Hepatocyte (in vitro differentiated cells): ENCODE data around the gene MZF1. TPM values are rescaled to one million over a fixed set of nuclear protein-coding genes. Genes with fewer than 3 reads are reported as not detected.

Experiments
- DNase-seq: peaks from one replicate; pipeline ENCODE4 v3.0.0-alpha.2; 2016; ENCODE audit warnings: low spot score
- H2AFZ ChIP-seq: fragments of 200-600 bp; sonication (generic); 2 replicates; pipeline ENCODE4 v1.6.0; 2016; ENCODE audit warnings: antibody characterized with exemption, mild to moderate bottlenecking
- H3K27ac ChIP-seq: fragments of 200-600 bp; sonication (generic); 2 replicates; pipeline ENCODE4 v1.5.1; 2016; ENCODE audit warnings: mild to moderate bottlenecking
- H3K27me3 ChIP-seq: fragments of 200-600 bp; sonication (generic); 2 replicates; pipeline ENCODE4 v1.6.1; 2016
- H3K36me3 ChIP-seq: fragments of 200-600 bp; sonication (generic); replicated peaks from 2 replicates; pipeline ENCODE4 v1.5.1; 2016; ENCODE audit warnings: low read depth; ENCODE audit not compliant: insufficient read depth
- H3K4me1 ChIP-seq: fragments of 200-600 bp; sonication (generic); 2 replicates; pipeline ENCODE4 v1.5.1; 2016; ENCODE audit warnings: mild to moderate bottlenecking, moderate library complexity; ENCODE audit not compliant: insufficient read depth
- H3K4me2 ChIP-seq: fragments of 200-600 bp; sonication (generic); 2 replicates; pipeline ENCODE4 v1.6.0; 2016
- H3K4me3 ChIP-seq: fragments of 200-600 bp; sonication (generic); 2 replicates; pipeline ENCODE4 v1.5.1; 2016; ENCODE audit warnings: mild to moderate bottlenecking
- H3K79me2 ChIP-seq: fragments of 200-600 bp; sonication (generic); 2 replicates; pipeline ENCODE4 v1.6.0; 2017; ENCODE audit warnings: mild to moderate bottlenecking
- H3K9me2 ChIP-seq: fragments of 200-600 bp; sonication (generic); replicated peaks from 2 replicates; pipeline ENCODE4 v1.6.0; 2017; ENCODE audit warnings: mild to moderate bottlenecking; ENCODE audit not compliant: insufficient read depth
- H3K9me3 ChIP-seq: fragments of 200-600 bp; sonication (generic); 2 replicates; pipeline ENCODE4 v1.5.1; 2016; ENCODE audit warnings: low read depth, mild to moderate bottlenecking
- H4K20me1 ChIP-seq: fragments of 200-600 bp; sonication (generic); 2 replicates; pipeline ENCODE4 v1.6.0; 2016; ENCODE audit warnings: mild to moderate bottlenecking; ENCODE audit not compliant: insufficient read depth, poor library complexity, severe bottlenecking
- EZH2 ChIP-seq: fragments of 200-600 bp; sonication (generic); IDR thresholded peaks from 2 replicates; pipeline ENCODE4 v1.6.1; 2016; ENCODE audit warnings: antibody characterized with exemption, mild to moderate bottlenecking, borderline replicate concordance
- EZH2phosphoT487 ChIP-seq: fragments of 200-600 bp; sonication (generic); IDR thresholded peaks from one replicate; pipeline ENCODE4 v1.6.1; 2018; ENCODE audit warnings: antibody characterized with exemption, mild to moderate bottlenecking, low read depth, moderate library complexity; ENCODE audit not compliant: unreplicated experiment, severe bottlenecking
- WGBS: methylation state at CpG from one replicate; pipeline ENCODE4 v1.1.6; 2016; ENCODE audit warnings: low lambda C conversion rate; ENCODE audit errors: missing lambda C conversion rate; 5-methylcytosine and 5-hydroxymethylcytosine counted together
- polyA plus RNA-seq: library from polyadenylated mRNA; unstranded; fragments of >200 nt; fragmentation: Nextera tagmentation; extraction: Ambion mirVana; gene quantifications from 2 replicates; pipeline ENCODE4 v1.2.1, GENCODE V29; 2016
- total RNA-seq: library from RNA; depleted of rRNA; stranded (reverse); fragments of >200 nt; gene quantifications from 2 replicates; pipeline ENCODE4 v1.2.3, GENCODE V29; 2014
- TF ChIP-seq, protein P1 (sequence below): fragments of 200-600 bp; sonication (generic); IDR thresholded peaks from 2 replicates; pipeline ENCODE4 v1.5.1; 2016; ENCODE audit warnings: antibody characterized with exemption, mild to moderate bottlenecking; ENCODE audit not compliant: poor library complexity

MZF1 gene
- total and polyA plus RNA-seq, 2 experiments from 2014 or later, result 19.9 to 23.5 TPM

DNA sequence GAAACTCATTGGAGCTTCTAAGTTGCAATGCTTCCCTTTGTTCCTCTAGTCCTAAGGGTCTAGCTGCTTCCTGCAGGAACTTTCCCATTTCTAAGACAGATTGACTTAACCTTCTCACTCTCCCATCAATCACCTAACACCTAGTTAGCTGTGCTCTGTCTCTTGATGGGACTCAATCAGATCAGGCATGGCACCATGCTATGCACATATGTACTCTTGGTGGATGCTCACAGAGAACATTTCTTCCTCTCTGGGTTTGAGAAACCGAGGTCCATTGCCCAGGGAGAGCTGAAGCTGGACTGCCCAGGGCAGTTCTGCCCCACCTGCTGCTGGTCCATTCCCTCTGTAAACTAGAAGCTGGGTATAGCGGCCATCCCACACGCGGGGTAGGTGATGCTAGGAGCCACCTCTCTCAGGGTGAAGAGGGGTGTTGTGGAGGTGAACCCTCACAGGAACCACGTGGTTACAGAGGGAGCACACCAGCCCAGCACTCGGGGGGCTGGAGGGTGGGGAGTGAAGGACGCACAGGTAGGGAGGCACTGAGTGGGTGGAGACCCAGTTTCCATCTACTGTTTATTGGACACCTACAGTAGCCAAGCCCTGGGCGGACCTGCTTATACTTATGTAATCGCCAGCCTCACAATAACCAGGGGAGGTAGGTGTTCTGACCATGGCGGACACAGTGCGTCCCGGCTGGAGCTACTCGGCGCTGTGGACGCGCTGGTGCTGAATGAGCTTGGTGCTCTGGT lies 11.6 kb downstream of the MZF1 start:
- no peaks in the 10 kb centered on the region for H3K27me3 ChIP-seq
- H3K4me1 ChIP-seq, result peaks cover 14% of the 10 kb centered on the region
- 95% methylated on average over 16 of the region's 16 CpGs for whole genome bisulfite sequencing
- H3K36me3 ChIP-seq, result no peaks in the 10 kb centered on the region
- no peaks in the 10 kb centered on the region for H3K9me2 ChIP-seq
- no peak overlapping the region for H3K4me3 ChIP-seq
- TF ChIP-seq, protein P1, sequence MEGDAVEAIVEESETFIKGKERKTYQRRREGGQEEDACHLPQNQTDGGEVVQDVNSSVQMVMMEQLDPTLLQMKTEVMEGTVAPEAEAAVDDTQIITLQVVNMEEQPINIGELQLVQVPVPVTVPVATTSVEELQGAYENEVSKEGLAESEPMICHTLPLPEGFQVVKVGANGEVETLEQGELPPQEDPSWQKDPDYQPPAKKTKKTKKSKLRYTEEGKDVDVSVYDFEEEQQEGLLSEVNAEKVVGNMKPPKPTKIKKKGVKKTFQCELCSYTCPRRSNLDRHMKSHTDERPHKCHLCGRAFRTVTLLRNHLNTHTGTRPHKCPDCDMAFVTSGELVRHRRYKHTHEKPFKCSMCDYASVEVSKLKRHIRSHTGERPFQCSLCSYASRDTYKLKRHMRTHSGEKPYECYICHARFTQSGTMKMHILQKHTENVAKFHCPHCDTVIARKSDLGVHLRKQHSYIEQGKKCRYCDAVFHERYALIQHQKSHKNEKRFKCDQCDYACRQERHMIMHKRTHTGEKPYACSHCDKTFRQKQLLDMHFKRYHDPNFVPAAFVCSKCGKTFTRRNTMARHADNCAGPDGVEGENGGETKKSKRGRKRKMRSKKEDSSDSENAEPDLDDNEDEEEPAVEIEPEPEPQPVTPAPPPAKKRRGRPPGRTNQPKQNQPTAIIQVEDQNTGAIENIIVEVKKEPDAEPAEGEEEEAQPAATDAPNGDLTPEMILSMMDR, result no peak
- TF ChIP-seq EZH2phosphoT487 (no peak), EZH2 (no peak)
- no peaks in the 10 kb centered on the region for H4K20me1 ChIP-seq
- DNase-seq, result peak; percentile 3
- peaks cover 36% of the 10 kb centered on the region for H3K79me2 ChIP-seq
- H3K27ac ChIP-seq, result no peak overlapping the region
- no peak overlapping the region for H2AFZ ChIP-seq
- H3K9me3 ChIP-seq, result no peaks in the 10 kb centered on the region
- H3K4me2 ChIP-seq, result no peak overlapping the region

DNA sequence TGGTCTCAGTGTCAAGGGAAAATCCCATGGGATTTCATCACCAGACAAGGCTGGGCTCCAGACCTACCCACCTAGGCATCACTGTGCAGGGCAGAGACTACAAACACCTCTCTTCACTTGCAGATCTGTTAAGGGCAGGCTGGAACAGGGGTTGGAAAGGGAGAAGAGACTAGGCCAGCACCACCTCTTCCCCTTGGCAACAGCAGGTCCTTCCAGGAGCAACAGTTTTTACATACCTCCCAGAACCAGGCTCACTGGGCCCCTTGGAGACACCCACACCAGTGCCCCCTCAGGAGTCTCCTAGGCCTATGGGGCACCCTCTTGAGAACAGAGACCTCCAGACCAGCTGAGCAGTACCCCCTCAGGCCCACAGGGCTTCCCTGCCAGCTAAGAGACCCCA lies 12.2 kb downstream of the MZF1 start:
- Histone ChIP-seq H3K9me2 (no peaks in the 10 kb centered on the region), H3K9me3 (no peaks in the 10 kb centered on the region), H3K79me2 (peaks cover 42% of the 10 kb centered on the region), H3K4me2 (peak overlapping the region; percentile 77), H4K20me1 (no peaks in the 10 kb centered on the region), H3K27me3 (no peaks in the 10 kb centered on the region), H2AFZ (no peak overlapping the region), H3K27ac (no peak overlapping the region), H3K4me3 (no peak overlapping the region), H3K4me1 (peaks cover 16% of the 10 kb centered on the region), H3K36me3 (no peaks in the 10 kb centered on the region)
- peak; percentile 2 for DNase-seq
- TF ChIP-seq, protein P1, result no peak
- no peak for TF ChIP-seq EZH2phosphoT487
- TF ChIP-seq EZH2, result no peak

DNA sequence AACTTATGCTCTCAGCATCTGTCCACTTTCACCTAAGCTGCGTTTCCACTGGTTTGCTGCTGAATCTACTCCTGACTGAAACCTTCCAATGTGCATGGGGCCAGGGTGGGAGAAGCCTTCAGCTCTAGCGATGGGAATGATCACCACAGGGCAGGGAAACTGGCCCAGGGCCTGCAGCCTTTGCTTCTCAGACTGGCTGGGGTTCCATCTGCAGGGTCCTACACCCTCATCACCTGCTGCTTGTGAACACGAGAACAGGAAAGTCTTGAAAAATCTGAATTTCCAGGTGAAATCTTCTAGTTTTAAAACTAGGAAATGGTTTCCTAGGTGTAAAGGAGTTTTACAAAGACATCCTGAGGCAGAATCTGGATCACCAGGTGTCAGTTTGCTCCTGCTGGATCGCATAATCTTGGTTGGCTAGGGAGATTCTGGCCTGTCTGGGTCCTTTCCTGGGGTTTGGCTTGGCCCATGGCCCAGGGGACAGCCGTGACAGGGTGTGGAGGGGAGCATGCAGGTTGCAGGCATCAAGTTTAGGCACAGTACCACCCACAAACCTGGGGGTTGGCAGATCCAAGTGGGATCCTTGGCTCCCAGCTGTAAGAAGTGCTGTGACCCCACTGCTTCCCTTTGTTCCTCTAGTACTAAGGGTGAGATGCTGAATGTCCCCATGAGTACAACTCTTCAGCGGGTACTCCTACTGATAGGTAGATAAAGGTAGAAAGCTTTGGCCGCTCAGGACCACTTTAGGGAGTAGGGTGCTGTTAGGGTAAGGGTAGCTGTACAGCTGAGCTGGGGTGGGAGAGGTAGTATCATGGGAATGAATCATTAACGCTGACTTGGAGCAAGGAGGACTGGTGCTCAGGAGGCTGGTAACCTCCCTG lies 12.9 kb downstream of the MZF1 start:
- no peaks in the 10 kb centered on the region for H4K20me1 ChIP-seq
- no peaks in the 10 kb centered on the region for H3K9me2 ChIP-seq
- H2AFZ ChIP-seq, result no peak overlapping the region
- H3K4me1 ChIP-seq, result peaks cover 16% of the 10 kb centered on the region
- DNase-seq, result peak; percentile 10
- H3K4me2 ChIP-seq, result peak overlapping the region; percentile 77
- no peaks in the 10 kb centered on the region for H3K36me3 ChIP-seq
- H3K27me3 ChIP-seq, result no peaks in the 10 kb centered on the region
- no peaks in the 10 kb centered on the region for H3K9me3 ChIP-seq
- peak overlapping the region; percentile 23 for H3K4me3 ChIP-seq
- H3K27ac ChIP-seq, result peak overlapping the region; percentile 98
- peaks cover 48% of the 10 kb centered on the region for H3K79me2 ChIP-seq
- TF ChIP-seq, protein P1, result no peak
- TF ChIP-seq EZH2, result no peak
- no peak for TF ChIP-seq EZH2phosphoT487
- 92% methylated on average over 8 of the region's 8 CpGs for WGBS
